Esophagus muscularis mucosa (tissue), 4 donors: ENCODE results near the gene SOAT1.

Source experiments
- CTCF ChIP-seq, 3 experiments: fragments of 200-600 bp in 2 of 3; fragments of 450-650 bp in 1 of 3; sonication (generic) in 2 of 3; IDR thresholded peaks; one replicate each; pipeline ENCODE4 v1.5.1; 2017 to 2019; ENCODE audit warnings: antibody characterized with exemption in 3 of 3, mild to moderate bottlenecking in 2 of 3, moderate library complexity in 1 of 3
- EP300 ChIP-seq: sonication (generic); formaldehyde crosslinking; IDR thresholded peaks from one replicate; pipeline ENCODE4 v1.6.1; 2017; ENCODE audit warnings: antibody characterized with exemption
- POLR2A ChIP-seq: fragments of 450-650 bp; IDR thresholded peaks from one replicate; pipeline ENCODE4 v1.6.1; 2017; ENCODE audit warnings: antibody characterized with exemption, moderate library complexity, mild to moderate bottlenecking, low read depth

- TF ChIP-seq CTCF (IDR thresholded peaks at IDR 0.05) (no peak), POLR2A (no peak), EP300 (no peak)
Measured at GRCh38 chr1:179296356-179297104, 2.9 kb downstream of the SOAT1 start.
